DND-41 (cell line): Measurements from ENCODE around the gene OR8K5.

Source experiments
- ATAC-seq: fragments of 200-7000 bp; cut with Tn5 transposase; 3 replicates; pipeline ENCODE4 v1.9.1; 2021; ENCODE audit warnings: low read depth; ENCODE audit not compliant: insufficient read depth
- DNase-seq: peaks from one replicate; pipeline ENCODE4 v3.0.0-alpha.2; 2020
- H2AFZ ChIP-seq: 2 replicates; pipeline ENCODE4 v1.6.0; 2012; ENCODE audit warnings: low read depth, low read length
- H3K27ac ChIP-seq: 2 replicates; pipeline ENCODE4 v1.5.1; 2012; ENCODE audit warnings: low read length, inconsistent platforms
- H3K27me3 ChIP-seq: fragments of 200-600 bp; sonication (generic); 2 replicates; pipeline ENCODE4 v1.6.0; 2012; ENCODE audit warnings: low read length, mild to moderate bottlenecking, inconsistent platforms; ENCODE audit not compliant: insufficient read depth, poor library complexity
- H3K36me3 ChIP-seq: 2 replicates; pipeline ENCODE4 v1.5.1; 2012; ENCODE audit warnings: low read length, inconsistent platforms; ENCODE audit not compliant: insufficient read depth
- H3K4me1 ChIP-seq: 2 replicates; pipeline ENCODE4 v1.5.1; 2012; ENCODE audit warnings: mild to moderate bottlenecking, low read length; ENCODE audit not compliant: insufficient read depth
- H3K4me2 ChIP-seq: 2 replicates; pipeline ENCODE4 v1.6.0; 2012; ENCODE audit warnings: mild to moderate bottlenecking, moderate library complexity, low read length, inconsistent platforms; ENCODE audit not compliant: insufficient read depth
- H3K4me3 ChIP-seq, 2 experiments: fragments of 200-600 bp in 1 of 2; shearing (Covaris generic) in 1 of 2; 2 replicates each; pipeline ENCODE4 v1.5.1; 2012 to 2016; ENCODE audit warnings: inconsistent platforms in 2 of 2, low read length in 2 of 2, mild to moderate bottlenecking in 2 of 2, low read depth in 1 of 2, moderate library complexity in 1 of 2
- H3K79me2 ChIP-seq: 2 replicates; pipeline ENCODE4 v1.6.0; 2012; ENCODE audit warnings: low read length, inconsistent platforms; ENCODE audit not compliant: insufficient read depth
- H3K9ac ChIP-seq: 2 replicates; pipeline ENCODE4 v1.6.0; 2012; ENCODE audit warnings: low read depth, mild to moderate bottlenecking, inconsistent platforms, low read length, moderate library complexity
- H3K9me3 ChIP-seq: 2 replicates; pipeline ENCODE4 v1.5.1; 2012; ENCODE audit warnings: low read length, moderate library complexity, mild to moderate bottlenecking, inconsistent platforms; ENCODE audit not compliant: insufficient read depth, severe bottlenecking
- H4K20me1 ChIP-seq: 2 replicates; pipeline ENCODE4 v1.6.0; 2012; ENCODE audit warnings: low read length; ENCODE audit not compliant: insufficient read depth
- EZH2 ChIP-seq: IDR thresholded peaks from 3 replicates; pipeline ENCODE4 v1.6.1; 2012; ENCODE audit warnings: borderline replicate concordance, low read depth, mild to moderate bottlenecking, moderate library complexity, low read length, inconsistent platforms; ENCODE audit not compliant: severe bottlenecking
- TF ChIP-seq, protein P1 (sequence below): IDR thresholded peaks from 2 replicates; pipeline ENCODE4 v1.5.1; 2012; ENCODE audit warnings: borderline replicate concordance, low read length, moderate library complexity, mild to moderate bottlenecking; ENCODE audit not compliant: poor library complexity, severe bottlenecking; ENCODE audit errors: extremely low read depth

Gene OR8K5

DNA sequence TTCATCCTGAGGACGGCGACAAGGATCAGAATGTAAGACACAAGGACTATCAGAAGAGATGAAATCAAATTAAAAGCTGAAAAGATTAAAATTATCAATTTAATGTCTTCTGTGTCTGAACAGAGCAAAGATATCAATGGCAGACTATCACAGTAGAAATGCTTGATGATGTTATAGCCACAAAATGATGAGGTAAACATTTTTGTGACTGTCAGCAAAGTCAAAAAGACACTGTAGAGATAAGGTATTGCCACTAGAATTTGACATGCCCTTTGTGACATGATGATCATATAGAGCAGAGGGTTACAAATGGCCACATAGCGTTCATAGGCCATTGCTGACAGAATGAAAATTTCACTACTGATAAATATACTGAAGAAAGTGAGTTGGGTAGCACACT lies 28.5 kb upstream of the OR8K5 start:
- no peaks in the 10 kb centered on the region for H4K20me1 ChIP-seq
- no peak overlapping the region for H2AFZ ChIP-seq
- H3K27me3 ChIP-seq, result no peaks in the 10 kb centered on the region
- H3K4me1 ChIP-seq, result no peaks in the 10 kb centered on the region
- H3K4me3 ChIP-seq, result no peak overlapping the region
- H3K36me3 ChIP-seq, result no peaks in the 10 kb centered on the region
- H3K27ac ChIP-seq, result no peak overlapping the region
- no peak for TF ChIP-seq EZH2
- TF ChIP-seq, protein P1, sequence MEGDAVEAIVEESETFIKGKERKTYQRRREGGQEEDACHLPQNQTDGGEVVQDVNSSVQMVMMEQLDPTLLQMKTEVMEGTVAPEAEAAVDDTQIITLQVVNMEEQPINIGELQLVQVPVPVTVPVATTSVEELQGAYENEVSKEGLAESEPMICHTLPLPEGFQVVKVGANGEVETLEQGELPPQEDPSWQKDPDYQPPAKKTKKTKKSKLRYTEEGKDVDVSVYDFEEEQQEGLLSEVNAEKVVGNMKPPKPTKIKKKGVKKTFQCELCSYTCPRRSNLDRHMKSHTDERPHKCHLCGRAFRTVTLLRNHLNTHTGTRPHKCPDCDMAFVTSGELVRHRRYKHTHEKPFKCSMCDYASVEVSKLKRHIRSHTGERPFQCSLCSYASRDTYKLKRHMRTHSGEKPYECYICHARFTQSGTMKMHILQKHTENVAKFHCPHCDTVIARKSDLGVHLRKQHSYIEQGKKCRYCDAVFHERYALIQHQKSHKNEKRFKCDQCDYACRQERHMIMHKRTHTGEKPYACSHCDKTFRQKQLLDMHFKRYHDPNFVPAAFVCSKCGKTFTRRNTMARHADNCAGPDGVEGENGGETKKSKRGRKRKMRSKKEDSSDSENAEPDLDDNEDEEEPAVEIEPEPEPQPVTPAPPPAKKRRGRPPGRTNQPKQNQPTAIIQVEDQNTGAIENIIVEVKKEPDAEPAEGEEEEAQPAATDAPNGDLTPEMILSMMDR, result no peak
- no peaks in the 10 kb centered on the region for H3K9me3 ChIP-seq
- no peak for ATAC-seq
- DNase-seq, result no peak
- H3K4me2 ChIP-seq, result no peak overlapping the region
- H3K9ac ChIP-seq, result no peak overlapping the region
- H3K79me2 ChIP-seq, result no peaks in the 10 kb centered on the region

DNA sequence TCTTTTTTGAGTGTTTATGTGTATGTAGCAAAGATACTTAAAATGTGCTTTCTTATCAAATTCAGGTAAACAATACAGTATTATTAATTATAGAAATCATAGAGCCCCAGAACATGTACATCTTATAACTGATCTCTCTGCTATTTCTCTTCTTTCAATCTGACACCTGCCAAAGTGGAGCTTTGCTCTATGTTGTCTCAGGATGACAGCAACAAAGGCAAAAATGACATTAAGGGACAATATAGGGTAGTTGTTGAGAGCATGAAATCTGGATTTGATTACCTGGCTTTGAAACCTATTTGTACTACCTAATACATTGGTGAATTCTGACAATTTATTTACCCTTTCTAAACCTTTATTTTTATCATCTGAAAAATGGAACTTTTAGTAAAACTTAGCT lies 23.3 kb upstream of the OR8K5 start:
- DNase-seq (no peak), ATAC-seq (no peak)
- TF ChIP-seq, protein P1, result no peak
- TF ChIP-seq EZH2, result no peak
- Histone ChIP-seq H3K36me3 (no peaks in the 10 kb centered on the region), H4K20me1 (no peaks in the 10 kb centered on the region), H3K27me3 (no peaks in the 10 kb centered on the region), H3K9ac (no peak overlapping the region), H3K79me2 (no peaks in the 10 kb centered on the region), H3K4me1 (no peaks in the 10 kb centered on the region), H3K27ac (no peak overlapping the region), H2AFZ (no peak overlapping the region), H3K4me3 (no peak overlapping the region), H3K4me2 (no peak overlapping the region), H3K9me3 (peaks cover 3% of the 10 kb centered on the region)

DNA sequence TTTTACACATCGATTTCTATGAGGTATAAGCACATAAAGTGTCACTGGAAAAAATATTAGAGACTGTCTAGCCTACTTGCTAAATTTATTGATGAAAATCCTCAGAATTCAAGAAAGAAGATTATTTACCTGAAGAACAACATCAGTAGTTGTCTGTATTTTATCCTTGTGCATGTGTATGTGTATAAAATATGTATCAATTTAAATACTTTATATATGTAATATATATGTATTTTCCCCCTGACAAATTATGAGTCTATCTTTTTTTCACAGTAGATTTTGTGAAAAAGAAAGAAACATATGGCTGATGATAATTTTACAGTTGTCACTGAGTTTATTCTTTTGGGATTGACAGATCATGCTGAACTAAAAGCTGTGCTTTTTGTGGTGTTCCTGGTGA lies 16.2 kb upstream of the OR8K5 start, which contains the start of gene OR5J2:
TSS of gene OR5J2 (plus strand) at position 301 of the 400 bp plus-strand sequence. CDS start at position 301, 0 bp downstream.
- Histone ChIP-seq H3K9ac (no peak within 1 kb of the TSS), H3K79me2 (no peaks in the 10 kb centered on the region), H3K27me3 (no peaks in the 10 kb centered on the region), H3K4me2 (no peak within 1 kb of the TSS), H3K27ac (no peak within 1 kb of the TSS), H4K20me1 (no peaks in the 10 kb centered on the region), H3K4me3 (no peak within 1 kb of the TSS), H2AFZ (no peak within 1 kb of the TSS), H3K36me3 (no peaks in the 10 kb centered on the region), H3K4me1 (no peaks in the 10 kb centered on the region), H3K9me3 (peaks cover 3% of the 10 kb centered on the region)
- TF ChIP-seq EZH2, result no peak
- TF ChIP-seq, protein P1, result no peak
- DNase-seq, result no peak
- ATAC-seq, result no peak

DNA sequence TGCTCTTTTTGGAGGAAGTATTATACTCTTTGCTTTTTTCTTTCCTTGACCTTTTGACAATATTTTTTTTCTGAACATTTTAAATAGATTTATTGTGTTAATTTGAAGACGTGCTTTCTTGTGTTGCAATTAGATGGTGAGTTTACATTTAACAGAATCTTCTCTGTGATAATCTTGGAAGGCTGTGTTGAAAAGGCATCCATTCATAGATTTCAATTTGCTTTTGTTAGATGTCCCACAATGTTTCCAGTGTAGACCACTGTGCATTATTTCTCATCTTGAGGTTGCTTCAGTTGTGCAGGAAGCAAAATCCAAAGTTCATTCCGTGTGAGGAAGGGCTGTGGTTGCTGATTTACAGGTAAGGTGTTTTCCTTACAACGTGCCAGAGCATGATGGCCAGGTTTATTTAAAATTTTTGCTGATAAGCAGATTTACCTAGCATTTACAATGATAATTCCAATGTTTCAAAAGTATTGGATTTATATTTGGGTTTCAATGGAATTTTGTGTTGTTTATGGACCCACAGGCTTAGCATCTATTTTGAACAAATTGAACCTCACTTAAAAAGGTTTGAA lies 12.2 kb upstream of the OR8K5 start:
- Histone ChIP-seq H3K9ac (no peak overlapping the region), H3K27me3 (no peaks in the 10 kb centered on the region), H3K4me2 (no peak overlapping the region), H3K36me3 (no peaks in the 10 kb centered on the region), H3K4me1 (no peaks in the 10 kb centered on the region), H4K20me1 (no peaks in the 10 kb centered on the region), H3K4me3 (no peak overlapping the region), H3K79me2 (no peaks in the 10 kb centered on the region), H3K9me3 (no peaks in the 10 kb centered on the region), H3K27ac (no peak overlapping the region), H2AFZ (no peak overlapping the region)
- no peak for ATAC-seq
- no peak for DNase-seq
- TF ChIP-seq, protein P1, result no peak
- no peak for TF ChIP-seq EZH2
